AG04449 (cell line): ENCODE results near the gene TPSB2.
"Not testable (repeated sequence)": the region's sequence is repeated elsewhere in the genome, so short reads cannot be mapped to it uniquely, and the experiment has no call there.

Experiments used
- CTCF ChIA-PET: fragments of 350-600 bp; formaldehyde crosslinking; extraction: SDS; loops from one replicate; lab custom pipeline; 2021; ENCODE audit warnings: antibody characterized with exemption; lab: Yijun Ruan, JAX
- POLR2A ChIA-PET: fragments of 400-600, 350-600 bp; formaldehyde crosslinking; extraction: SDS; loops from one replicate; lab custom pipeline; 2020; ENCODE audit warnings: antibody characterized with exemption, inconsistent platforms; lab: Yijun Ruan, JAX
- DNase-seq: peaks from one replicate; pipeline ENCODE4 v3.0.0-alpha.2; 2010; ENCODE audit warnings: low read depth, low spot score
- H3K4me3 ChIP-seq: 2 replicates; pipeline ENCODE4 v1.5.1; 2011; ENCODE audit warnings: low read depth, mild to moderate bottlenecking, control low read depth, low read length
- TF ChIP-seq, protein P1 (sequence below): IDR thresholded peaks from one replicate; pipeline ENCODE4 v1.5.1; 2011; ENCODE audit warnings: mild to moderate bottlenecking, moderate library complexity, low read length, control low read depth, inconsistent platforms; ENCODE audit not compliant: insufficient read depth; ENCODE audit errors: missing control alignments

TPSB2 gene

DNA sequence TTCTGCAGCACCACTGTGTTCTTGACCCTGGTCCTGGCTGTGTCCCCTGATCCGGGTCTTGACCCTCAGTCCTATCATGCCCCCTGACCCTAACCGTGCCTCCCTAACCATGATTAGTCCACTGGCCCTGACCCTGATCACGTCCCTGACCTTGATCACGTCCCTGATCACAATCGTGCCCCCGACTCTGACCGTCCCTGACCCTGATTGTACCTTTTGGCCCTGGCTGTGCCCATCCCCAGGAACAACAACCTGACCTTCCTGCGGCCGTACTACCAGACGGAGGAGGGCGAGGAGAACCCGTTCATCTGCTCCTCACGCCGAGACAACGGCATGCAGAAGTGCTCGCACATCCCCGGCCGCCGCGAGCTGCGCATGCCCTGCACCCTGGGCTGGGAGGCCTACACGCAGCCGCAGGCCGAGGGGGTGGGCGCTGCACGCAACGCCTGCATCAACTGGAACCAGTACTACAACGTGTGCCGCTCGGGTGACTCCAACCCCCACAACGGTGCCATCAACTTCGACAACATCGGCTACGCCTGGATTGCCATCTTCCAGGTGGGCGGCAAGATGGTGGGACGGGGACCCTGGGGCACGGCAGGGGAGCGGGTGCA is 29.9 kb downstream of the TPSB2 start:
- CTCF ChIA-PET, result no interaction called here

DNA sequence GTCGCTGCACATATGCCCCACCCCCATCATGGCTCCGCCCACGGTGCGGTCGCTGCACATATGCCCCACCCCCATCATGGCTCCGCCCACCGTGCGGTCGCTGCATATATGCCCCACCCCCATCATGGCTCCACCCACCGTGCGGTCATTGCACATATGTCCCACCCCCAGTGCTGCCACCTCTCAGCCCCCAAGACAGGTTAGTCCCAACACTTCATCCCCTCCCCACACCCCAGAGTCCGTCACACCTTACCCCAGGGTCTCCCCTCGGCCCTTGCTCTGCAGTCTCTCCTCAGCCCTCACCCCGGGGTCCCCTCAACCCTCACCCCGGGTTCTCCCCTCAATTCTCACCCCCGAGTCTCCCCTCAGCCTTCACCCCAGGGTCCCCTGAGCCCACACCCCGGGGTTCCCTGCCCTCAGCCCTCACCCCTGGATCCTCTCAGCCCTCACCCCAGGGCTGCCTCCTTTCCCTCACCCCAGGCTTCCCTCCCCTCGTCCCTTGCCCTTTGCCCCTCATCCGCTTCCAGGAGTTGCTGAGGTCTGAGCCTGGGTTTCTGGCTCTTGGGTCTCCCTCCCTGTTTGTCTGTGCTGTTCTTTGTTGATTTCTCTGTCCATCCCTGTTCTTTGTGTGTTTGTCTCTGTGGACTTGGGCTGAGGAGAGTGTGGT is 30.5 kb downstream of the TPSB2 start:
- no peak for DNase-seq
- CTCF ChIA-PET, result no interaction called here
- POLR2A ChIA-PET, result no interaction called here
- TF ChIP-seq, protein P1, sequence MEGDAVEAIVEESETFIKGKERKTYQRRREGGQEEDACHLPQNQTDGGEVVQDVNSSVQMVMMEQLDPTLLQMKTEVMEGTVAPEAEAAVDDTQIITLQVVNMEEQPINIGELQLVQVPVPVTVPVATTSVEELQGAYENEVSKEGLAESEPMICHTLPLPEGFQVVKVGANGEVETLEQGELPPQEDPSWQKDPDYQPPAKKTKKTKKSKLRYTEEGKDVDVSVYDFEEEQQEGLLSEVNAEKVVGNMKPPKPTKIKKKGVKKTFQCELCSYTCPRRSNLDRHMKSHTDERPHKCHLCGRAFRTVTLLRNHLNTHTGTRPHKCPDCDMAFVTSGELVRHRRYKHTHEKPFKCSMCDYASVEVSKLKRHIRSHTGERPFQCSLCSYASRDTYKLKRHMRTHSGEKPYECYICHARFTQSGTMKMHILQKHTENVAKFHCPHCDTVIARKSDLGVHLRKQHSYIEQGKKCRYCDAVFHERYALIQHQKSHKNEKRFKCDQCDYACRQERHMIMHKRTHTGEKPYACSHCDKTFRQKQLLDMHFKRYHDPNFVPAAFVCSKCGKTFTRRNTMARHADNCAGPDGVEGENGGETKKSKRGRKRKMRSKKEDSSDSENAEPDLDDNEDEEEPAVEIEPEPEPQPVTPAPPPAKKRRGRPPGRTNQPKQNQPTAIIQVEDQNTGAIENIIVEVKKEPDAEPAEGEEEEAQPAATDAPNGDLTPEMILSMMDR, result no peak
- H3K4me3 ChIP-seq, result no peak overlapping the region

More for the DNA sequence above, 29.9 kb downstream of the TPSB2 start:
- TF ChIP-seq, protein P1, result no peak
- POLR2A ChIA-PET, result interaction anchor here (0.7 kb wide), 1 partner anchor 174 kb away, joined by 3 read pairs; no protein-coding TSS in a partner anchor
- DNase-seq, result no peak
- H3K4me3 ChIP-seq, result no peak overlapping the region

DNA sequence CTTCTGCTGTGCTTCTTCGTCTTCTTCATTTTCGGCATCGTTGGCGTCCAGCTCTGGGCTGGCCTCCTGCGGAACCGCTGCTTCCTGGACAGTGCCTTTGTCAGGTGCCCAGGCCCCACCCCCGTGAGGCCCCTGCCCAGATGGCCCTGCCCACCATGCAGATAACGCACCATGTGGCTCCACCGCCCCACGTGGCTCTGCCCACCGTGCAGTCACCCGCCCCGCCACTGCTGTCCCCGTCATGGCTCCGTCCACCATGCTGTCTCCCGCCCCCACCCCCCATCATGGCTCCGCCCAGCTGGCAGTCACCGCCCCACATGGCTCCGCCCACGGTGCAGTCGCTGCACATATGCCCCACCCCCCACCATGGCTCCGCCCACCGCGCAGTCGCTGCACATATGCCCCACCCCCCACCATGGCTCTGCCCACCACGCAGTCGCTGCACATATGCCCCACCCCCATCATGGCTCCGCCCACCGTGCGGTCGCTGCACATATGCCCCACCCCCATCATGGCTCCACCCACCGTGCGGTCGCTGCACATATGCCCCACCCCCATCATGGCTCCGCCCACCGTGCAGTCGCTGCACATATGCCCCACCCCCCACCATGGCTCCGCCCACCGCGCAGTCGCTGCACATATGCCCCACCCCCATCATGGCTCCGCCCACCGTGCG is 31.2 kb downstream of the TPSB2 start:
- H3K4me3 ChIP-seq, CTCF ChIA-PET, POLR2A ChIA-PET, DNase-seq: not testable (repeated sequence)

DNA sequence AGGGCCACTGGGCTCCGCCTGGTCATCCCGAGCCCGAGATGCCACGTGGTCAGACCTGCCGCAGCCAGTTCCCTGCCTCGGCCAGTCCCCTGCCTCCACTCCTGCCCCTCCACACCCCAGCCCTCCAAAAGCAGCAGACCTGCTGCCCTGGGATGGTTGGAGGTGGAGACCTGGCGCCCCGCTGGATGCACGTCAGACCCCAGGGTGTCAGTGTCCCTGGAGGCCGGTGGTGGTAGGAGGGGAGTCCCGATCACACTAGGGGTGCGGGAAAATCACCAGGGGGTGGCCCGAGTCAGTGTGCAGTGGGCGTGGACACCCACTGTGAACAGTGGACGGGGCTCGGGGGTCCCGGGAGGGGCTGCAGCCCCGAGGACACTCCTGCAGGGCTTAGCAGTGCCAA is 31.8 kb downstream of the TPSB2 start:
- TF ChIP-seq, protein P1, result no peak
- ChIA-PET POLR2A (no interaction called here), CTCF (no interaction called here)
- no peak for DNase-seq
- no peak overlapping the region for H3K4me3 ChIP-seq

DNA sequence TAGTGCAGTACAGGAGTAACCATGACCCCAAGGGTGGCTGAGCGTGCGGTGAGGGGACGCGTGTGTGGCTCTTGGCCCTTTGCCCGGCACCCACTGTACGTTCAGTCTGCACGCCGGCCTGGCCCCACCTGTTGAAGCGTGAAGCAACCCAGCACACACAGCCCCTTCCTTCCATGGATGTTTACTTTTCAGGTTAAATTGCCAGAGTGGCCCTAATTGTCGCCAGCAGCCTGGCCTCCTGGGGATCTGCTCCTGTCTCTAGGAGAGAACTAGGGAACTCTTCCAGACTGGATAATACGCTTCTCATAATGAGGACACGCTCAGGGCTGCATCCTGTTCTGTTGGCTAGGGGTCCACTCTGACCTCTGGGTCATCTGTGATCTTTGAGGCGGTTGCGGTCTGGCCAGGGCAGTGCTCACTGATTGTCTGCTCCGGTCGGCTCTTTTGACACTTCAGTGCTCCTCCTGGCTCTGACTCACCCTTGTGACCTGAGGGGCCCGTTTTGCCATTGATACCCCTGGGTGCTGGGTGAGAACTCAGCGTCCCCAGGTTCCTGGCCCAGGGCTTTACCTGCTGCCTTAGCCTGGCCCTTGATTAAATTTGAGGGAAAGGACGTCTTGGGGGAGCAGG is 32.6 kb downstream of the TPSB2 start:
- TF ChIP-seq, protein P1, result no peak
- no peak for DNase-seq
- no peak overlapping the region for H3K4me3 ChIP-seq
- ChIA-PET CTCF (no interaction called here), POLR2A (no interaction called here)

DNA sequence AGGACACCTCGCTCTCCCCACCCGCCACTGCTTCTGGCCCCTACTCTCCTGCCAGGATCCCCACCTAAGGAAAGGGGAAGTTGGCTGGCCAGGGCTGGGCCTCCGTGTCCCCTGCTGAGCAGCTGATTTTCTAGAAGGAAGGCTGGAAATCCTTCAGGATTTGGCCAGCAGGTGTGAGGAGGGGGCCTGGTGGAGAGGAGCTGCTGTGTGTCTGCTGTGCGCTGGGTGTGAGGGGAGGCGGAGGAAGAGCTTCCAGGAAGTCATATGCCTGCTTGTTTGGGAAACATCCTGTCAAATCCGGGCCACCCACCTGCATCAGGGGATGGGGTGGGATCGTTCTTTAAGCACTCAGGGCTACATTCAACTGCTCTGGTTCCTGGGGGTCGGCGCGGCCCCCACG is 33.5 kb downstream of the TPSB2 start:
- TF ChIP-seq, protein P1, result no peak
- H3K4me3 ChIP-seq, result no peak overlapping the region
- CTCF ChIA-PET, result no interaction called here
- no peak for DNase-seq
- POLR2A ChIA-PET, result no interaction called here
